ENCODE results near the gene DCX.

Gene DCX

GRCh38 chrX:111435469-111435868, 23.5 kb upstream of the DCX start:
- Histone ChIP-seq H4K20me1 (ENCODE audit: insufficient read depth, low read length) (no peaks in the 10 kb centered on the region), H2AFZ (ENCODE audit: low read depth, low read length) (no peak overlapping the region), H3K9ac (ENCODE audit: low read depth, low read length) (no peak overlapping the region), H3K79me2 (ENCODE audit: insufficient read depth, low read length) (no peaks in the 10 kb centered on the region), H3K9me3 (ENCODE audit: insufficient read depth, low read length, severe bottlenecking) (no peaks in the 10 kb centered on the region), H3K36me3 (ENCODE audit: insufficient read depth, low read length) (no peaks in the 10 kb centered on the region), H3K4me2 (ENCODE audit: insufficient read depth, low read length) (no peak overlapping the region), H3K4me1 (ENCODE audit: insufficient read depth, low read length) (no peaks in the 10 kb centered on the region), H3K27ac (ENCODE audit: low read length) (no peak overlapping the region), H3K27me3 (ENCODE audit: insufficient read depth, low read length, poor library complexity) (no peaks in the 10 kb centered on the region), H3K4me3 (ENCODE audit: low read depth in 1 of 2, low read length in 2 of 2) (no peak overlapping the region)
- no peak for ATAC-seq (ENCODE audit: insufficient read depth, low read depth)
- DNase-seq, result no peak
- no peak for TF ChIP-seq EZH2 (IDR thresholded peaks at IDR 0.05; ENCODE audit: borderline replicate concordance, low read depth, low read length, severe bottlenecking)
- TF ChIP-seq, protein P1, sequence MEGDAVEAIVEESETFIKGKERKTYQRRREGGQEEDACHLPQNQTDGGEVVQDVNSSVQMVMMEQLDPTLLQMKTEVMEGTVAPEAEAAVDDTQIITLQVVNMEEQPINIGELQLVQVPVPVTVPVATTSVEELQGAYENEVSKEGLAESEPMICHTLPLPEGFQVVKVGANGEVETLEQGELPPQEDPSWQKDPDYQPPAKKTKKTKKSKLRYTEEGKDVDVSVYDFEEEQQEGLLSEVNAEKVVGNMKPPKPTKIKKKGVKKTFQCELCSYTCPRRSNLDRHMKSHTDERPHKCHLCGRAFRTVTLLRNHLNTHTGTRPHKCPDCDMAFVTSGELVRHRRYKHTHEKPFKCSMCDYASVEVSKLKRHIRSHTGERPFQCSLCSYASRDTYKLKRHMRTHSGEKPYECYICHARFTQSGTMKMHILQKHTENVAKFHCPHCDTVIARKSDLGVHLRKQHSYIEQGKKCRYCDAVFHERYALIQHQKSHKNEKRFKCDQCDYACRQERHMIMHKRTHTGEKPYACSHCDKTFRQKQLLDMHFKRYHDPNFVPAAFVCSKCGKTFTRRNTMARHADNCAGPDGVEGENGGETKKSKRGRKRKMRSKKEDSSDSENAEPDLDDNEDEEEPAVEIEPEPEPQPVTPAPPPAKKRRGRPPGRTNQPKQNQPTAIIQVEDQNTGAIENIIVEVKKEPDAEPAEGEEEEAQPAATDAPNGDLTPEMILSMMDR (IDR thresholded peaks at IDR 0.05; ENCODE audit: borderline replicate concordance, extremely low read depth, low read length, poor library complexity, severe bottlenecking), result no peak

DNA sequence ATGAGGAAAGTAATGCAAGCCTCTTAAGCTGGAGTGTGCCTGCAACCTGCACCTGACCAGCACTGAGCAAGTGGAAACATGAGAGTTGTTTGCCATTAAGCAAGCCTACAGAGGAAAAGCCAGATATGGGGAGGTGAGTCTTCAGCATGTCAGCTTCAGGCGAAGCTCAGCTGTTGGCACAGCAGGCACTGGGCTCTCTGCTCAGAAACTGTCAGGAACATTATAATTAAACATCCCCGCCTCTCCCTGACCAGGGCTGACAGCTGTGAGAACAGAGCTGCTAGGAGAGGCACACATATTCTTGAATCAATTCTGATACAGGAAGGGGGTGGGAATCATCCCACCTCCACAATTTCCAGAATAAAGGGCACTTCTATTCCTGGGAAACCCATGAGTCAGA, 19.0 kb upstream of the DCX start:
- Histone ChIP-seq H3K9me3 (ENCODE audit: insufficient read depth, low read length, severe bottlenecking) (no peaks in the 10 kb centered on the region), H2AFZ (ENCODE audit: low read depth, low read length) (no peak overlapping the region), H3K27me3 (ENCODE audit: insufficient read depth, low read length, poor library complexity) (no peaks in the 10 kb centered on the region), H3K4me1 (ENCODE audit: insufficient read depth, low read length) (no peaks in the 10 kb centered on the region), H4K20me1 (ENCODE audit: insufficient read depth, low read length) (no peaks in the 10 kb centered on the region), H3K4me3 (ENCODE audit: low read depth in 1 of 2, low read length in 2 of 2) (no peak overlapping the region), H3K36me3 (ENCODE audit: insufficient read depth, low read length) (no peaks in the 10 kb centered on the region), H3K27ac (ENCODE audit: low read length) (no peak overlapping the region), H3K9ac (ENCODE audit: low read depth, low read length) (no peak overlapping the region), H3K79me2 (ENCODE audit: insufficient read depth, low read length) (no peaks in the 10 kb centered on the region), H3K4me2 (ENCODE audit: insufficient read depth, low read length) (no peak overlapping the region)
- TF ChIP-seq, protein P1 (IDR thresholded peaks at IDR 0.05; ENCODE audit: borderline replicate concordance, extremely low read depth, low read length, poor library complexity, severe bottlenecking), result no peak
- TF ChIP-seq EZH2 (IDR thresholded peaks at IDR 0.05; ENCODE audit: borderline replicate concordance, low read depth, low read length, severe bottlenecking), result no peak
- DNase-seq, result no peak
- no peak for ATAC-seq (ENCODE audit: insufficient read depth, low read depth)

DNA sequence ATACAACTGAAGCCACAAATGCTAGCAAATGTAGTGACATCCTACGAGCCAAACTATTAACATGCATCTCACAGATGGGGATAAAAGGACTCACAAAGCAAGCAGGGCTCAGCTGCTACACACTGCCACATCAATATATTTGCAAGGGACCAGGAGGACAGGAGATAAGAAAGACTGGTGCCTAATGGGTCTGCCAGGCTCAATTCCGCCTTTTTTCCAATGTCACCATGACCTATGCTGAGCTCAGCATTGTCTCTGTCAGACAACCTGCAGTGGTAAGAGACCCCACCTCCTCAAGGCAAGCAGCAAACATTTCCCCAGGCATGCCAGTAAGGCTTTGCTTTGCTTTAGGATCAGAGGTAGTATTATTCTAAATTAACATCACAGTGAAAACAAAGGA, 435 bp downstream of the DCX start:
- no peak for ATAC-seq (ENCODE audit: insufficient read depth, low read depth)

More for the DNA sequence above, 435 bp downstream of the DCX start:
- Histone ChIP-seq H3K27me3 (ENCODE audit: insufficient read depth, low read length, poor library complexity) (no peaks in the 10 kb centered on the region), H3K9me3 (ENCODE audit: insufficient read depth, low read length, severe bottlenecking) (no peaks in the 10 kb centered on the region), H3K36me3 (ENCODE audit: insufficient read depth, low read length) (no peaks in the 10 kb centered on the region), H3K4me2 (ENCODE audit: insufficient read depth, low read length) (no peak overlapping the region), H3K79me2 (ENCODE audit: insufficient read depth, low read length) (no peaks in the 10 kb centered on the region), H4K20me1 (ENCODE audit: insufficient read depth, low read length) (no peaks in the 10 kb centered on the region), H3K27ac (ENCODE audit: low read length) (no peak overlapping the region), H2AFZ (ENCODE audit: low read depth, low read length) (no peak overlapping the region), H3K4me3 (ENCODE audit: low read depth in 1 of 2, low read length in 2 of 2) (no peak overlapping the region), H3K9ac (ENCODE audit: low read depth, low read length) (no peak overlapping the region), H3K4me1 (ENCODE audit: insufficient read depth, low read length) (no peaks in the 10 kb centered on the region)
- DNase-seq, result no peak
- no peak for TF ChIP-seq EZH2 (IDR thresholded peaks at IDR 0.05; ENCODE audit: borderline replicate concordance, low read depth, low read length, severe bottlenecking)
- TF ChIP-seq, protein P1 (IDR thresholded peaks at IDR 0.05; ENCODE audit: borderline replicate concordance, extremely low read depth, low read length, poor library complexity, severe bottlenecking), result no peak
